HEK293 (cell line): Measurements from ENCODE around the gene CBY1.
A peak's percentile ranks its signal among the peaks of the same experiment; 100 is the strongest.

Experiments
- BCL11B ChIP-seq: fragments of 450-650 bp; formaldehyde crosslinking; IDR thresholded peaks from 2 replicates; pipeline ENCODE4 v1.5.1; 2016; ENCODE audit warnings: low read depth, missing biosample characterization, missing genetic modification characterization
- CTCF ChIP-seq: fragments of 450-650 bp; formaldehyde crosslinking; IDR thresholded peaks from 2 replicates; pipeline ENCODE4 v1.5.1; 2016; ENCODE audit warnings: missing biosample characterization, missing genetic modification characterization
- GLI4 ChIP-seq: fragments of 450-650 bp; formaldehyde crosslinking; IDR thresholded peaks from 2 replicates; pipeline ENCODE4 v1.5.1; 2016; ENCODE audit warnings: missing biosample characterization, missing genetic modification characterization
- IKZF3 ChIP-seq: fragments of 450-650 bp; IDR thresholded peaks from 2 replicates; pipeline ENCODE4 v1.5.0; 2018; ENCODE audit warnings: missing biosample characterization, mild to moderate bottlenecking, missing genetic modification characterization, moderate library complexity
- MZF1 ChIP-seq: fragments of 450-650 bp; formaldehyde crosslinking; IDR thresholded peaks from 2 replicates; pipeline ENCODE4 v1.5.1; 2017; ENCODE audit warnings: missing biosample characterization, missing genetic modification characterization, borderline replicate concordance
- PATZ1 ChIP-seq: fragments of 450-650 bp; formaldehyde crosslinking; IDR thresholded peaks from 2 replicates; pipeline ENCODE4 v1.5.1; 2016; ENCODE audit warnings: missing biosample characterization, missing genetic modification characterization
- REPIN1 ChIP-seq: fragments of 450-650 bp; formaldehyde crosslinking; IDR thresholded peaks from 2 replicates; pipeline ENCODE4 v1.5.1; 2017; ENCODE audit warnings: missing biosample characterization, missing genetic modification characterization, low read depth
- SP2 ChIP-seq: fragments of 450-650 bp; formaldehyde crosslinking; IDR thresholded peaks from 2 replicates; pipeline ENCODE4 v1.5.1; 2016; ENCODE audit warnings: missing biosample characterization, missing genetic modification characterization
- ZBTB17 ChIP-seq: fragments of 450-650 bp; formaldehyde crosslinking; IDR thresholded peaks from 2 replicates; pipeline ENCODE4 v1.5.1; 2016; ENCODE audit warnings: missing biosample characterization, missing genetic modification characterization
- ZEB2 ChIP-seq: fragments of 450-650 bp; formaldehyde crosslinking; IDR thresholded peaks from 2 replicates; pipeline ENCODE4 v1.5.1; 2016; ENCODE audit warnings: missing biosample characterization, missing genetic modification characterization
- ZFP69B ChIP-seq: fragments of 450-650 bp; formaldehyde crosslinking; IDR thresholded peaks from 2 replicates; pipeline ENCODE4 v1.5.1; 2016; ENCODE audit warnings: missing biosample characterization, missing genetic modification characterization
- ZNF138 ChIP-seq: fragments of 450-650 bp; formaldehyde crosslinking; IDR thresholded peaks from 2 replicates; pipeline ENCODE4 v1.5.1; 2016; ENCODE audit warnings: missing biosample characterization, missing genetic modification characterization, borderline replicate concordance
- ZNF16 ChIP-seq: fragments of 450-650 bp; formaldehyde crosslinking; IDR thresholded peaks from 2 replicates; pipeline ENCODE4 v1.5.1; 2016; ENCODE audit warnings: low read depth, missing biosample characterization, missing genetic modification characterization
- ZNF214 ChIP-seq: fragments of 450-650 bp; formaldehyde crosslinking; IDR thresholded peaks from 2 replicates; pipeline ENCODE4 v1.5.1; 2017; ENCODE audit warnings: missing biosample characterization, mild to moderate bottlenecking, missing genetic modification characterization, borderline replicate concordance
- ZNF221 ChIP-seq: fragments of 450-650 bp; formaldehyde crosslinking; IDR thresholded peaks from 2 replicates; pipeline ENCODE4 v1.5.1; 2017; ENCODE audit warnings: missing biosample characterization, missing genetic modification characterization, borderline replicate concordance
- ZNF24 ChIP-seq: fragments of 450-650 bp; formaldehyde crosslinking; IDR thresholded peaks from 2 replicates; pipeline ENCODE4 v1.5.1; 2016; ENCODE audit warnings: missing biosample characterization, missing genetic modification characterization
- ZNF449 ChIP-seq: fragments of 450-650 bp; formaldehyde crosslinking; IDR thresholded peaks from 2 replicates; pipeline ENCODE4 v1.5.1; 2017; ENCODE audit warnings: missing biosample characterization, mild to moderate bottlenecking, missing genetic modification characterization, moderate library complexity
- ZNF513 ChIP-seq: fragments of 450-650 bp; IDR thresholded peaks from 2 replicates; pipeline ENCODE4 v1.5.1; 2018; ENCODE audit warnings: missing biosample characterization, missing genetic modification characterization
- ZNF629 ChIP-seq: fragments of 450-650 bp; formaldehyde crosslinking; IDR thresholded peaks from 2 replicates; pipeline ENCODE4 v1.5.1; 2017; ENCODE audit warnings: missing biosample characterization, missing genetic modification characterization
- ZNF664 ChIP-seq: fragments of 450-650 bp; formaldehyde crosslinking; IDR thresholded peaks from 2 replicates; pipeline ENCODE4 v1.5.1; 2016; ENCODE audit warnings: missing biosample characterization, missing genetic modification characterization
- ZNF777 ChIP-seq: fragments of 450-650 bp; formaldehyde crosslinking; IDR thresholded peaks from 2 replicates; pipeline ENCODE4 v1.5.1; 2017; ENCODE audit warnings: missing biosample characterization, missing genetic modification characterization, borderline replicate concordance
- ZNF843 ChIP-seq: fragments of 450-650 bp; formaldehyde crosslinking; IDR thresholded peaks from 2 replicates; pipeline ENCODE4 v1.5.1; 2016; ENCODE audit warnings: missing biosample characterization, missing genetic modification characterization
- ZXDB ChIP-seq: fragments of 450-650 bp; formaldehyde crosslinking; IDR thresholded peaks from 2 replicates; pipeline ENCODE4 v1.5.1; 2016; ENCODE audit warnings: missing biosample characterization, missing genetic modification characterization
- TF ChIP-seq, protein P1 (sequence below): fragments of 450-650 bp; IDR thresholded peaks from 2 replicates; pipeline ENCODE4 v1.5.1; 2018; ENCODE audit warnings: missing biosample characterization, mild to moderate bottlenecking, missing genetic modification characterization
- TF ChIP-seq, protein P2 (sequence below): fragments of 450-650 bp; formaldehyde crosslinking; IDR thresholded peaks from 2 replicates; pipeline ENCODE4 v1.5.1; 2017; ENCODE audit warnings: missing biosample characterization, missing genetic modification characterization

Gene CBY1

DNA sequence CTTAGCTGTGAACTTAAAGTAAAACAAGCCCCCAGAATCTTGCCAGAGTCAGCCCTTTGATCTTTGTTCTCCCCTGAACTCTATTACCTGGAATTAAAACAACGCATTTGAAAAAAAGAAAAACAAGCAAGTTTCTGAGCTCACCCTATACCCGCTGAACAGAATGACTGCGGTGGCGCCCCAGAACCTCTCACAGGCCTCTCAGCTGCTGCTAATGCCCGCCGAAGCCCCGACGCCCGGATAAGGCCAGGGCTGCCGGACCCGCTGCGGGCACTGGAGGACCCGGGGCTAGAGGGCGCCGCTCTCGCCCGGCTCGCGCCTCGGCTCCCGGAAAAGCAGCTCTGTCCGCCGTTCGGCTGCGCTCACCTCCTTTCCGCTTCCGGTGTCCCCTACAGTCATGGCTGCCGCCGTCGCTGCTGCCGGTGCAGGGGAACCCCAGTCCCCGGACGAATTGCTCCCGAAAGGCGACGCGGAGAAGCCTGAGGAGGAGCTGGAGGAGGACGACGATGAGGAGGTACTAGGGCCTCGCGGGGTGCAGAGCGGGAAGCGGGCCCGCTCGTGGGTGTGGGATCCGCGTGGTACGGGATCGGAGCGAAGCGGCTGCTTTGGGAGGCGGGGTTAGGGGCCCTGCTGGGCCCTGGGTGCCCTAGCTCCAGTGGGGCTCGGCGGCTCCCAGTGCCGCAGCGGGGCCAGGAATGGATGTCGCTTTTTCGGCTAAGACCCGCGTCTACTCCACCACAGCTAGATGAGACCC lies 25.3 kb downstream of the CBY1 start, which contains the start of gene TOMM22 (continued):
- TF ChIP-seq ZNF629 (peak; percentile 92), ZNF449 (0 out of 2 replicates have a peak, but pooled peaks have one; percentile 37), ZNF843 (tag by site-specific recombination) (0 out of 2 replicates have a peak, but pooled peaks have one; percentile 46), ZXDB (tag by site-specific recombination) (peak; percentile 98), MZF1 (tag by site-specific recombination) (0 out of 2 replicates have a peak, but pooled peaks have one; percentile 16), GLI4 (tag by site-specific recombination) (peak; percentile 24; the same call in 1 of the 2 replicates), ZEB2 (peak; percentile 95), ZNF777 (peak; percentile 80), REPIN1 (tag by site-specific recombination) (peak; percentile 93), ZNF16 (tag by site-specific recombination) (no peak), PATZ1 (tag by site-specific recombination) (peak; percentile 66), SP2 (tag by site-specific recombination) (peak; percentile 94), BCL11B (tag by site-specific recombination) (peak; percentile 82; the same call in 1 of the 2 replicates), ZNF24 (tag by site-specific recombination) (peak; percentile 91), CTCF (tag by site-specific recombination) (peak; percentile 98), ZNF513 (tag by site-specific recombination) (no peak), ZNF214 (tag by site-specific recombination) (no peak), ZBTB17 (tag by site-specific recombination) (peak; percentile 94), ZNF221 (tag by site-specific recombination) (no peak), ZNF138 (tag by site-specific recombination) (no peak), IKZF3 (tag by site-specific recombination) (no peak; the same call in 1 of the 2 replicates), ZNF664 (tag by site-specific recombination) (peak; percentile 43; the same call in 1 of the 2 replicates), ZFP69B (tag by site-specific recombination) (peak; percentile 87; the same call in 1 of the 2 replicates)
- TF ChIP-seq, protein P1, sequence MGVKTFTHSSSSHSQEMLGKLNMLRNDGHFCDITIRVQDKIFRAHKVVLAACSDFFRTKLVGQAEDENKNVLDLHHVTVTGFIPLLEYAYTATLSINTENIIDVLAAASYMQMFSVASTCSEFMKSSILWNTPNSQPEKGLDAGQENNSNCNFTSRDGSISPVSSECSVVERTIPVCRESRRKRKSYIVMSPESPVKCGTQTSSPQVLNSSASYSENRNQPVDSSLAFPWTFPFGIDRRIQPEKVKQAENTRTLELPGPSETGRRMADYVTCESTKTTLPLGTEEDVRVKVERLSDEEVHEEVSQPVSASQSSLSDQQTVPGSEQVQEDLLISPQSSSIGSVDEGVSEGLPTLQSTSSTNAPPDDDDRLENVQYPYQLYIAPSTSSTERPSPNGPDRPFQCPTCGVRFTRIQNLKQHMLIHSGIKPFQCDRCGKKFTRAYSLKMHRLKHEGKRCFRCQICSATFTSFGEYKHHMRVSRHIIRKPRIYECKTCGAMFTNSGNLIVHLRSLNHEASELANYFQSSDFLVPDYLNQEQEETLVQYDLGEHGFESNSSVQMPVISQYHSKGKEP (tag by site-specific recombination), result peak; percentile 60
- TF ChIP-seq, protein P2, sequence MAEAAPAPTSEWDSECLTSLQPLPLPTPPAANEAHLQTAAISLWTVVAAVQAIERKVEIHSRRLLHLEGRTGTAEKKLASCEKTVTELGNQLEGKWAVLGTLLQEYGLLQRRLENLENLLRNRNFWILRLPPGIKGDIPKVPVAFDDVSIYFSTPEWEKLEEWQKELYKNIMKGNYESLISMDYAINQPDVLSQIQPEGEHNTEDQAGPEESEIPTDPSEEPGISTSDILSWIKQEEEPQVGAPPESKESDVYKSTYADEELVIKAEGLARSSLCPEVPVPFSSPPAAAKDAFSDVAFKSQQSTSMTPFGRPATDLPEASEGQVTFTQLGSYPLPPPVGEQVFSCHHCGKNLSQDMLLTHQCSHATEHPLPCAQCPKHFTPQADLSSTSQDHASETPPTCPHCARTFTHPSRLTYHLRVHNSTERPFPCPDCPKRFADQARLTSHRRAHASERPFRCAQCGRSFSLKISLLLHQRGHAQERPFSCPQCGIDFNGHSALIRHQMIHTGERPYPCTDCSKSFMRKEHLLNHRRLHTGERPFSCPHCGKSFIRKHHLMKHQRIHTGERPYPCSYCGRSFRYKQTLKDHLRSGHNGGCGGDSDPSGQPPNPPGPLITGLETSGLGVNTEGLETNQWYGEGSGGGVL (tag by site-specific recombination), result 0 out of 2 replicates have a peak, but pooled peaks have one; percentile 11
